AG09319 (cell line): ENCODE measurements around the gene ERFL.

Experiments
- DNase-seq: peaks from one replicate; pipeline ENCODE4 v3.0.0-alpha.2; 2010; ENCODE audit warnings: low read depth; ENCODE audit errors: extremely low read depth
- TF ChIP-seq, protein P1 (sequence below): IDR thresholded peaks from 2 replicates; pipeline ENCODE4 v1.5.1; 2011; ENCODE audit warnings: low read depth, mild to moderate bottlenecking, inconsistent platforms, low read length, moderate library complexity

The ERFL gene

DNA sequence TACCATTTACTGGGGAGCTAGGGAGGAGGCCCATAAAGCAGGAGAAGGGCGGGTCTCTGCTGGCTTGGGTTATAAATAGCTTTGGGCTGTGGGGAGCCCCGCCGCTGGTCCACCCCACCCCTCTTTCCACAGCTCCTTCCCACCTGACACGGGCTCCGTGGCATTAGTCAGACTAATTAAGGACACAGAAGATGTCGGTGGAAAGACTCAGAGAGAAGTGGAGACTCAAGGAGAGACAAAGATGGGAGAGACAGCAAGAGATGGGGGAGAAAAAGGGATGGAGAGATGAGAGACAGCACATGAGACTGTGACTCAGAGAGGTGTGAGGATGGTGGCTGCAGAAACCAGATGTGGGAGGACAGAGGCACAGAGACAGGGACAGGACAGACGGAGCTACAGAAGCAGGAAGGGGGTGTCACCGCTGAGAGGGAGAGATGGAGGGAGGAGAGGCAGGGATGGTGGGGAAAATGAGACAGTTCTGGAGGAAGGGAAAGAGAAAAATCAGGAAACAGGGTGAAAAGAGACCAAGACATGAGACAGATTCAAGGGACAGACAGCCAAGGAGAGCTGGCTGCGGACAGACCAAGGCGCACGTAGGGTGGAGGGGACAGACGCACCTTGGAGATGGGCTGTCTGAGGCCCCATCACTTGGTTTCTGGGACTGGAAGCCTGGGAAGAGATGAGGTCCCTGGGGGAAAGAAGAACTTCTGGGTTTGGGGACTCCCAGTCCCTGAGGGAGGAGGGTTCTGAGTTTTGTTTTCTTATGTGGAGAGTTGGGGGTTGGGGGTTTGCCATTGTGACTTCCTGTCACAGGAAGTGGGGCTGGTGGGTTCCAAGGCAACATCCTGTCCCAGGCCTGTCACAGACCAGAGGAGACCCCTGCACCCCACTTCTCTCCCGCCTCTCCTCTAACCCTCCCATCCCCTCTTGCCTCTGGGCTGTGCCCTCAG is 41.2 kb downstream of the ERFL start:
- no peak for DNase-seq
- TF ChIP-seq, protein P1, sequence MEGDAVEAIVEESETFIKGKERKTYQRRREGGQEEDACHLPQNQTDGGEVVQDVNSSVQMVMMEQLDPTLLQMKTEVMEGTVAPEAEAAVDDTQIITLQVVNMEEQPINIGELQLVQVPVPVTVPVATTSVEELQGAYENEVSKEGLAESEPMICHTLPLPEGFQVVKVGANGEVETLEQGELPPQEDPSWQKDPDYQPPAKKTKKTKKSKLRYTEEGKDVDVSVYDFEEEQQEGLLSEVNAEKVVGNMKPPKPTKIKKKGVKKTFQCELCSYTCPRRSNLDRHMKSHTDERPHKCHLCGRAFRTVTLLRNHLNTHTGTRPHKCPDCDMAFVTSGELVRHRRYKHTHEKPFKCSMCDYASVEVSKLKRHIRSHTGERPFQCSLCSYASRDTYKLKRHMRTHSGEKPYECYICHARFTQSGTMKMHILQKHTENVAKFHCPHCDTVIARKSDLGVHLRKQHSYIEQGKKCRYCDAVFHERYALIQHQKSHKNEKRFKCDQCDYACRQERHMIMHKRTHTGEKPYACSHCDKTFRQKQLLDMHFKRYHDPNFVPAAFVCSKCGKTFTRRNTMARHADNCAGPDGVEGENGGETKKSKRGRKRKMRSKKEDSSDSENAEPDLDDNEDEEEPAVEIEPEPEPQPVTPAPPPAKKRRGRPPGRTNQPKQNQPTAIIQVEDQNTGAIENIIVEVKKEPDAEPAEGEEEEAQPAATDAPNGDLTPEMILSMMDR: no peak

DNA sequence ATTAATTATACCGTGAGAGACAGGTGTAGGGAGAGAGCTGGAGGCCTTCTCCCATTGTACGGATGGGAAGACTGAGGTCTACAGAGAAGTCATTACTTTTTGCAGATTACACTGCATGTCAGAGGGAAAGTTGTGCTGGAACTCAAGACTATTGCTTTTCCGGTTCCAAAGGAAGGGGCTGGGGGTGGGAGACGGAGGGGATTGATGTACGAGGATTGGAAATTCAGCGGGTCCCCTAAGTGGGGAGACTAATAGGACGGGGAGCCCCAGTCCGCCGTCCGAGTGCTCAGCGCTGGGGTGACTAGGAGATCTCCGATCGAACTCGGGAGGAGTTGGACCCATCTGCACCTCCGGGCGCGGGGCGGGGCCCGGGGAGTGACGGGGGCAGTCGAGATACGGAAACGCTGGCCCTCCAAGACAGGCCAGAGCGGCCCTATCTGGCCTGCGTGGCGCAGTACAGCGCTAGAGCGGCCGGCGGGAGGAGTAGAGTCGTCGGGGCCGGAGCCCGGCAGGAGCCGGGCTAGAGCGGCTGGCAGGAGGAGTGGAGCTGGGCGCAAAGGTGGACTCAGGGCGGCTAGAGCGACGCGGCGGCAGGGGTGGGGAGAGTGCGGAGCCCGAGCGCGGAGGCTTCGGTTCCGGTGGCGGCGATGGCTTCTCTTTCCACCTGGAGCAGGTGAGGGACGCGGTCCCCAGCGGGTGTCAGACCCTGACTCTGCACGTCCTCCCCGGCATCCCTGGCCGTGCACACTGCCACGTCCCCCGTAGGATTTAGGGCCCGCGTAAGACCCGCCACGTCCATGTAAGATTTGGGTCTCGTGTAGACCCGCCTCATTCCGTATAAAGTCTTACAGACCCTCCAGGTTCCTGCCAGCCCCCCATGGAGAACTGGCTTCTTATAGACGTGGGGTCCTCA is 44.2 kb downstream of the ERFL start:
- peak; percentile 93 for DNase-seq
- TF ChIP-seq, protein P1: peak; percentile 21

DNA sequence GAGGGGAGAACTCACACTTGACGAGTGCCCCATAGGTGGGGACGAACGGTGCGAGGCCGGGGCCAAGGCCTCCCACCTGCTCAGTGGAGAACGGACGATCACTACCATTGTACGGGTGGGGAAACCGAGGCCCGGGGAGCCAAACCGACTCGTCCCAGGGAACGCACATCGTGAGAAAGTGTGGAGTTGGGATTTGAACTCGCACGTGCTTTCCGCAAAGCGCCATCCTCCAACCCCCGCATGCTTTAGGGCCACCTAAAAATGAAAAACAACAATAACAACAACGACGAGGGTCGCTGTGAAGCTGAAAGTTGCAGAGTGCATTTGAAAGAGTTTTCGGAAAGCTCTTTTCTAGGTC is 44.8 kb downstream of the ERFL start:
- DNase-seq: no peak
- TF ChIP-seq, protein P1: no peak

DNA sequence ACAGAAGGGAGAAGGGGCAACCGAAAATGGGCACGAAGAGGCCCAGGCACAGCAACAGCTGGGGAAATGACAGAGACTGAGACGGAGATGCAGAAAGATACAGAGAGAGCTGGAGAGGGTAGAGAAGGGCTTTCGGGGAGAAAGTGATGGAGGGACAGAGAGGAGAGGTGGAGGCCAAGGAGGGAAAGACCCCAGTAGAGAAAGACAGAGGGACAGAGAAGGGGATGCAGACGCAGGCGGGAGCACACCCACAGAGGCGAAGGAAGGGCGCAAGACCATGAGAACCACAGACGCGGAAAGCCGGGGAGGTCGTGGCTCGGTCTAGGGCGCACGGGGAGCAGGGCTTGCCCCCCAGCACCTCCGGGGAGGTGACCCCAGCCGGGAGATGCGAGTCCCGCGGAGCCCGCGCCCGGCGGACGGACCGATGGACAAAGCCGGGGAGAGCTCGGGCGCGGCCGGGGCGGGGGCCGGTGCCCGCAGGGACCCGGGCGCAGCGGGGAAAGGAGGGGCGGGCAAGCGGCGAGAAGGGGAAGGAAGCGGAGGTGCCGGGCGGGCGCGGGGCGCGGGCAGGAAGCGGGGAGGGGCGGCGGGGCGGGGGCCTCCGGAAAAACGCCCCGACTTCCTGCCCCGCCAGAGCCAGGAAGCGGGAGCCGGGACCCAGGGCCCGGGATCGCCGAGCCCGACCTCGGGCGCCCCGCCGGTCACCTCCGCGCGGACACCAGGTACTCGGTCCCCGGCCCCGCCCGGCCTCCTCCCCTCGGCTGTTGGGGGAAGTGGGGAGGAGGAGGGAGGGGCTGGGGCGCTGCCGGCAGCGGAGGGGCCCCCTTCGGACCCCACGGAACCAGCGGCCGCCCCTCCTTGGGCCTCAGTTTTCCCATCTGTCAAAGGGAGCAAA is 45.4 kb downstream of the ERFL start, which contains the start of gene ARHGEF1:
ARHGEF1 (plus strand) TSS at position 617 of the 895 bp plus-strand sequence. CDS start 4,899 bp downstream, outside the sequence.
- no peak for DNase-seq
- TF ChIP-seq, protein P1: no peak

DNA sequence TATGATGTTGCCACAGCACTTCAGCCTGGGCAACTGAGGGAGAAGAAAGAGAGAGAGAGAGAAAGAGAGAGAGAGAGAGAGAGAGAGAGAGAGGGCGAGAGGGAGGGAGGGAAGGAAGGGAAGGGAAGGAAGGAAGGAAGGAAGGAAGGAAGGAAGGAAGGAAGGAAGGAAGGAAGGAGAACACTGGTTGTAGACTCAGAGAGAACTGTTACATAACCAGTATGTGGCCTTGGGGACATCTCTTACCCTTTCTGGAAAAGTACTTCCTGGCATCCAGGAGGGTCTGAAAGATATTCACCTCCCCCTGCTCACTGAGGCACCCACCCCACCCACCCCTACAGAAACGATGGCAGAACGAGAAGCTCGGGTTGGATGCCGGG is 47.9 kb downstream of the ERFL start:
- TF ChIP-seq, protein P1: no peak
- DNase-seq: no peak

DNA sequence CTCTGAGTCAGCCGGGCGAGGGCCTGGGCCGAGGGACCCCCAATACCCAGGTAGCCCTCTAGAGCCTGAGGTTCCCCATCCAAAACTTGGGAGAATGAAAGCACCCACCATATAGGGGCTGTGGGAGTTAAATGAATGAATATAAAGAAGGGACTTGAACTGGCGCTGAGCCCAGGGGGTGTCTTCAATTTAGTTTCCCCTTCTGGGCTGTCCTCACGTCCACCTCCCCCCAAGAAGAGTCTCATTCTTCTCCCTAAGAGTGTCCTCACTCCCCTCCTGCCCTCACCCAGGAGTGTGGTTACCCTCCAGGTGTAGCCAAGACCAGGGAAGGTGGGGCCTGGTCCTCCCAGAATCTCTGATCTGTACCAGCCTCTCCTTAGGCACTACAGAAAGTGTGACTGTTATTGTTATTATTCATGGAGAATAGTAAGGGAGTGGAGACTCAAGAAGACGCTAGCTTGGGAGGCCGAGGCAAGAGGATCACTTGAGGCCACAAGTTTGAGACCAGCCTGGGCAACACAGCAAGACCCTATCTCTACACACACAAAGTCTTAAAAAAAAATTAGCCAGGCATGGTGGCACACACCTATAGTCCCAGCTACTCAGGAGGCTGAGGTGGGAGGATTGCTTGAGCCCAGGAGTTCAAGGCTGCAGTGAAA is 48.5 kb downstream of the ERFL start:
- DNase-seq: no peak
- TF ChIP-seq, protein P1: no peak
